HepG2 (cell line): Measurements from ENCODE around the gene ZNF786. TPM values are rescaled to one million over a fixed set of nuclear protein-coding genes. Genes with fewer than 3 reads are reported as not detected.

ENCODE experiments used
- ATF6 ChIP-seq: sonication (generic); formaldehyde crosslinking; conservative IDR thresholded peaks from 2 replicates; pipeline ENCODE4 v1.4.0; 2020; ENCODE audit warnings: missing genetic modification reagents
- DBP ChIP-seq: sonication (generic); formaldehyde crosslinking; IDR thresholded peaks from 2 replicates; pipeline ENCODE4 v1.4.0; 2020; ENCODE audit warnings: missing genetic modification reagents; ENCODE audit errors: not compliant biosample characterization
- KDM2A ChIP-seq: sonication (generic); formaldehyde crosslinking; IDR thresholded peaks from 2 replicates; pipeline ENCODE4 v1.4.0; 2020; ENCODE audit warnings: low read depth, missing genetic modification reagents, borderline replicate concordance
- KDM6A ChIP-seq: IDR thresholded peaks from 2 replicates; pipeline ENCODE4 v1.6.1; 2016; ENCODE audit warnings: low read depth
- NR2C2 ChIP-seq: sonication (generic); formaldehyde crosslinking; IDR thresholded peaks from 2 replicates; pipeline ENCODE4 v1.4.0; 2020; ENCODE audit warnings: missing genetic modification reagents, mild to moderate bottlenecking, moderate library complexity, borderline replicate concordance
- NR2F1 ChIP-seq, 2 experiments: fragments of 450-650 bp in 1 of 2; formaldehyde crosslinking in 1 of 2; IDR thresholded peaks; 2 replicates each; pipeline versions ENCODE4 v1.5.0 to v1.6.1; 2016 to 2020; ENCODE audit warnings: mild to moderate bottlenecking in 1 of 2, missing compliant biosample characterization in 1 of 2, missing genetic modification reagents in 1 of 2, moderate library complexity in 1 of 2
- RARA ChIP-seq: IDR thresholded peaks from 2 replicates; pipeline ENCODE4 v1.6.1; 2016; ENCODE audit warnings: missing genetic modification reagents, missing compliant biosample characterization
- RFX1 ChIP-seq: fragments of 450-650 bp; IDR thresholded peaks from 2 replicates; pipeline ENCODE4 v1.6.1; 2017
- STAT6 ChIP-seq: sonication (generic); formaldehyde crosslinking; IDR thresholded peaks from 2 replicates; pipeline ENCODE4 v1.4.0; 2020; ENCODE audit warnings: missing genetic modification reagents, mild to moderate bottlenecking, borderline replicate concordance
- TCF7L2 ChIP-seq: IDR thresholded peaks from 2 replicates; pipeline ENCODE4 v1.6.1; 2011; ENCODE audit warnings: mild to moderate bottlenecking, low read depth, low read length, moderate library complexity
- THYN1 ChIP-seq: sonication (generic); formaldehyde crosslinking; IDR thresholded peaks from 2 replicates; pipeline ENCODE4 v1.8.1; 2023; ENCODE audit warnings: low read depth, mild to moderate bottlenecking, moderate library complexity, missing genetic modification reagents, borderline replicate concordance
- ZNF143 ChIP-seq: sonication (generic); formaldehyde crosslinking; IDR thresholded peaks from 2 replicates; pipeline ENCODE4 v1.4.0; 2020; ENCODE audit warnings: missing genetic modification reagents
- ZNF468 ChIP-seq: sonication (generic); formaldehyde crosslinking; IDR thresholded peaks from 2 replicates; pipeline ENCODE4 v1.8.0; 2022; ENCODE audit warnings: mild to moderate bottlenecking, moderate library complexity, missing genetic modification reagents
- ZNF513 ChIP-seq: sonication (generic); formaldehyde crosslinking; conservative IDR thresholded peaks from 2 replicates; pipeline ENCODE4 v1.5.0; 2020; ENCODE audit warnings: missing genetic modification reagents
- ZNF570 ChIP-seq: sonication (generic); formaldehyde crosslinking; IDR thresholded peaks from 2 replicates; pipeline ENCODE4 v1.4.0; 2020; ENCODE audit warnings: mild to moderate bottlenecking, missing genetic modification reagents, borderline replicate concordance
- ZNF781 ChIP-seq: sonication (generic); formaldehyde crosslinking; IDR thresholded peaks from 2 replicates; pipeline ENCODE4 v1.5.1; 2020; ENCODE audit warnings: borderline replicate concordance, mild to moderate bottlenecking, missing genetic modification reagents; ENCODE audit errors: not compliant biosample characterization
- polyA plus RNA-seq, 8 experiments: library from polyadenylated mRNA; depleted of rRNA in 3 of 8; stranded (reverse) in 7 of 8; unstranded in 1 of 8; fragments of >200 nt; fragmentation: Illumina TruSeq in 4 of 8; extraction: Trizol in 4 of 8; gene quantifications; 2 replicates each; pipeline versions ENCODE4 v1.2.1 to v1.2.3, GENCODE V29; 2011 to 2016; ENCODE audit warnings: low read depth in 4 of 8, missing spikeins in 1 of 8, mixed read lengths in 1 of 8; ENCODE audit not compliant: insufficient read depth in 1 of 8
- total RNA-seq, 5 experiments: library from RNA; depleted of rRNA; stranded (reverse); fragments of >200 nt; fragmentation: Illumina TruSeq; extraction: Trizol; gene quantifications; 2 replicates each; pipeline ENCODE4 v1.2.3, GENCODE V29; 2016; ENCODE audit warnings: low read depth in 1 of 5
- TF ChIP-seq, protein P1 (sequence below): IDR thresholded peaks from 2 replicates; pipeline ENCODE4 v1.6.1; 2016; ENCODE audit warnings: missing biosample characterization, missing genetic modification reagents, low read depth
- TF ChIP-seq, protein P2 (sequence below): sonication (generic); formaldehyde crosslinking; IDR thresholded peaks from 2 replicates; pipeline ENCODE4 v1.8.1; 2023; ENCODE audit warnings: mild to moderate bottlenecking, inconsistent platforms, moderate library complexity, missing genetic modification reagents, borderline replicate concordance

The ZNF786 gene
- total and polyA plus RNA-seq, 2 of the 13 experiments (the other 11 are each of a cell fraction or from before 2014, with no cell fraction given), result 2.0 to 4.0 TPM

DNA sequence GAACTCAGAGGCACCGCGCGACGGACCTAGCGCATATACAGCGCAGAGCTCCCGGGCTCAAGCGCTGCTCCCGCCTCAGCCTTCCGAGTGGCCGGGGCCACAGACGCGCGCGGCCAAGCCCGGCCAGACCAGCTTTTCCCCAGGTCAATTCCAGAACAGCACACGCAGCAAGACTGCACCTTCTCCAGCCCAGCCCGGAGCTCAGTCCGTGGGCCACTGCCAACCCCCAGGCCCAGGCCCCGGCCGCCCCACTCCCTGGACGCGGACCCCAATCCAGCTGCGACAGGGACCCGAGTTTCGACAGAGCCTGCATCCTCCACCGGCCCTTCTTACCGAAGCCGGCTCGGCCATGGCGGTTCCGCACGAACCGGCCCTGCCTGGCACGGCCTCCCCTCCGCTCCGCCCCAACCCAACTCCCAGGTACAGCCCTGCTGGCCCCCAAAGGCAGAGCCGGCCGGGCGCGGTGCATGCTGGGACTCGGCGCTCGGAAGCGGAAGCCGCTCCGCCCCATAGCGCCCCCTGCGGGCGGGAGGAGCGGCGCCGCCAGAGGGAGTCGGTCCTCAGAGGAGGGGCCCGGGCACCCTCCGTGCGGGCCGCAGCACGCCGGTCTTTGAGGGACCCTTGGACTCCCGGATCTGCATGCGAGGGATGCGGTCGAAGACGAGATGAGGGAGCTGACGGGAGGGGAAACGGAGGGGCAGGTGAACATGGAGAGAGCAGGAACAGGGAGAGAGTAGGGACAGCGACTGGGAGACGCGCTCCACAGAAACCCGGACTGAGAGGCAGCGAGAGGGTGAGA, 35.5 kb upstream of the ZNF786 start, which contains the start of gene ZNF425 (continued):
- TF ChIP-seq, protein P1, sequence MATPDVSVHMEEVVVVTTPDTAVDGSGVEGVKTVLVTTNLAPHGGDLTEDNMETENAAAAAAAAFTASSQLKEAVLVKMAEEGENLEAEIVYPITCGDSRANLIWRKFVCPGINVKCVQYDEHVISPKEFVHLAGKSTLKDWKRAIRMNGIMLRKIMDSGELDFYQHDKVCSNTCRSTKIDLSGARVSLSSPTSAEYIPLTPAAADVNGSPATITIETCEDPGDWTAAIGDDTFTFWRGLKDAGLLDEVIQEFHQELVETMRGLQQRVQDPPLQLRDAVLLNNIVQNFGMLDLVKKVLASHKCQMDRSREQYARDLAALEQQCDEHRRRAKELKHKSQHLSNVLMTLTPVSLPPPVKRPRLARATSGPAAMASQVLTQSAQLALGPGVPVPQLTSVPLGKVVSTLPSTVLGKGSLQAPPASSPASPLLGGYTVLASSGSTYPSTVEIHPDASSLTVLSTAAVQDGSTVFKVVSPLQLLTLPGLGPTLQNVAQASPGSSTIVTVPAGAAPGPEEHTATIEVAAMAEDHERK (CRISPR knock-in tag), result 0 out of 2 replicates have a peak, but pooled peaks have one; percentile 29
- TF ChIP-seq ZNF513 (no peak), NR2F1 (CRISPR knock-in tag; IDR thresholded peaks at IDR 0.05) (no peak), TCF7L2 (no peak), RFX1 (no peak), THYN1 (CRISPR knock-in tag) (no peak), KDM2A (CRISPR knock-in tag) (peak; percentile 95), ATF6 (CRISPR knock-in tag) (no peak), ZNF143 (peak; percentile 97), ZNF570 (CRISPR knock-in tag) (peak; percentile 24; the same call in 1 of the 2 replicates), ZNF468 (CRISPR knock-in tag) (peak; percentile 94), DBP (CRISPR knock-in tag) (peak; percentile 67), RARA (CRISPR knock-in tag) (no peak), STAT6 (CRISPR knock-in tag) (no peak; the same call in 1 of the 2 replicates), NR2C2 (CRISPR knock-in tag) (peak; percentile 75), ZNF781 (CRISPR knock-in tag) (peak; percentile 65), KDM6A (CRISPR knock-in tag) (no peak)
- TF ChIP-seq, protein P2, sequence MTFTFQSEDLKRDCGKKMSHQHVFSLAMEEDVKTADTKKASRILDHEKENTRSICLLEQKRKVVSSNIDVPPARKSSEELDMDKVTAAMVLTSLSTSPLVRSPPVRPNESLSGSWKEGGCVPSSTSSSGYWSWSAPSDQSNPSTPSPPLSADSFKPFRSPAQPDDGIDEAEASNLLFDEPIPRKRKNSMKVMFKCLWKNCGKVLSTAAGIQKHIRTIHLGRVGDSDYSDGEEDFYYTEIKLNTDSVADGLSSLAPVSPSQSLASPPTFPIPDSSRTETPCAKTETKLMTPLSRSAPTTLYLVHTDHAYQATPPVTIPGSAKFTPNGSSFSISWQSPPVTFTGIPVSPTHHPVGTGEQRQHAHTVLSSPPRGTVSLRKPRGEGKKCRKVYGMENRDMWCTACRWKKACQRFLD (CRISPR knock-in tag), result no peak
